SH-SY5Y (cell line): ENCODE data around the gene SP6.

Experiments
- GATA2 ChIP-seq: IDR thresholded peaks from 2 replicates; pipeline ENCODE4 v1.6.1; 2011; ENCODE audit warnings: mild to moderate bottlenecking, low read depth, low read length
- GATA3 ChIP-seq: IDR thresholded peaks from 2 replicates; pipeline ENCODE4 v1.6.1; 2011; ENCODE audit warnings: low read depth, mild to moderate bottlenecking, low read length, moderate library complexity

- TF ChIP-seq GATA3 (no peak), GATA2 (no peak)
Observed at GRCh38 chr17:47847341-47848197, 3.4 kb downstream of the SP6 start.
